ENCODE results near the gene WDR37.

DNA sequence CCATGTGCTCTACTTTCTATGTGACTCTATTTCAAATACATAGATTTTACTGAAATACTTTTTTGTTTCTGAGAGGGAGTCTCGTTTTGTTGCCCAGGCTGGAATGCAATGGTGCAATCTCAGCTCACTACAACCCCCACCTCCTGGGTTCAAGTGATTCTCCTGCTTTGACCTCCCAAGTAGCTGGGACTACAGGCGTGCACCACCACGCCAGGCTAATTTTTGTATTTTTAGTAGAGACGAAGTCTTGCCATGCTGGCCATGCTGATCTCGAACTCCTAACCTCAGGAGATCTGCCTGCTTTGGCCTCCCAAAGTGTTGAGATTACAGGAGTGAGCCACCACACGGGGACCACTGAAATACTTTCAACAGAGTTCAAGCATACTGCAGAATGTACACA, 10.8 kb upstream of the WDR37 start:
- no peak for TF ChIP-seq CTCF (conservative IDR thresholded peaks at IDR 0.05; ENCODE audit: low read depth, low read length)
- TF ChIP-seq EZH2 (IDR thresholded peaks at IDR 0.05; ENCODE audit: low read length, unreplicated experiment): no peak
